GM18505 (cell line): ENCODE results near the gene PAQR3.
"Not testable (repeated sequence)": the region's sequence is repeated elsewhere in the genome, so short reads cannot be mapped to it uniquely, and the experiment has no call there.

Source experiments
- ATAC-seq: cut with Tn5 transposase; IDR thresholded peaks from one replicate; pipeline ENCODE4 v1.9.1; 2021; ENCODE audit not compliant: unreplicated experiment
- POLR2A ChIP-seq: IDR thresholded peaks from 4 replicates; pipeline ENCODE4 v1.6.1; 2011; ENCODE audit warnings: borderline replicate concordance; ENCODE audit not compliant: insufficient read depth, insufficient read length; ENCODE audit errors: extremely low read depth

PAQR3 gene

DNA sequence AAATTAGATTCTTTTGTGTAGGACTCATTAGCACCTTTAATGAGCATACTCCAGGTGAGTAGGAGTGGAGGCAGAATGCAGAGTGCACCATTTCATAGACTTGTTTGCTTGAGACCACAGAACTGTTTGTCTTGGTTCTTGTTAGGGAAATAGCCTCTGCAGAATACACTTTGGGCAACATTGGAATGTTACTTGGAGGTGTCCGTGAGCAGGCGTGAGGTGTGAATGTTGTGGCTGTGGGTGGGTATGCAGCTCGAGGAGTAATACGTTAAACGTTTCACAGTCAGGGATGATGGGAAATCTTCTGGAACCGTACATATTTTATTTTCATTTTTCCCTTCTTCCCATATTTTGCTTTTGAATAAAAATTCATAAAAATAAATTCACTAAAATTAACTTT is 31.6 kb downstream of the PAQR3 start:
- TF ChIP-seq POLR2A, result no peak
- ATAC-seq, result no peak

GRCh38 chr4:78904143-78904542 is 35.1 kb downstream of the PAQR3 start:
- TF ChIP-seq POLR2A, result no peak
- no peak for ATAC-seq

- TF ChIP-seq POLR2A, result no peak
- ATAC-seq, result no peak
These were observed 36.9 kb downstream of the PAQR3 start for GRCh38 chr4:78902298-78902697.

DNA sequence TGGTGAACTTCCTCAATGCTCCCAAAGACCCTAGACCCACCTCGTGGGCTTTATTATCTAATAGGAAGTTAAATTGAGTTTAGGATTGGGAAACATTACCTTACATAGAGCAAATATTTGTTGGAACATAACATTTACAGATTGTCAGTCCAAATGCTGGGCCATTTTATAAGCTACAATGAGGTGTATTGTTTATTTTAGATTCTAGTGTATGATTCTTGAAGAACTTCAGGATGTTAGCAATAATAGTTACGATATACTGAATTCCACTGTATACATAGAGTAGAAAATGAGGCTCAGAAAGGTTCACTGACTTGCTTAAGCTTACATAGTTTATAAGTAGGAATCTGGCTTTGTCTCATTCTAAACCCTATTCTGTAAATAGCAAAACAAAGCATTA is 37.4 kb downstream of the PAQR3 start:
- ATAC-seq, result no peak
- TF ChIP-seq POLR2A, result no peak

- ATAC-seq, result no peak
- TF ChIP-seq POLR2A, result no peak
These were observed 39.9 kb downstream of the PAQR3 start for GRCh38 chr4:78899302-78899701.

DNA sequence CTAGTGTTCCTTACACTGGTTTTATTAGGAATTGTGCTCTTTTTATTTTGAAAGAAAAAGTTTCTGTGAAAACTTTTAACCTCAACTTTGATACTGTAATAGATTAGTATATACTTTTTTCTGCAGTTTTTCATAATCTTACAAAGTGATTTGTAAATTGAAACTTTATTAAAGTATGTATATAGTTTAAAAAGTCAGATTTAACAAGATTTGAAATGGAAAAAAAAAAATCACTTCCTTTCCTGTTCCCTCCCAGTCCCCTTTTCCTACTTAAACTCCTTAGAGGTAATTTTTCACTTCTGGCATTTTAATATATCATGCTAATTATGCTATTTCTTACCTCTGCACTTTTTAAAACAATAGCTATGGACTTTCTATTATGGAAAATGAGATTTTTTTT is 49.3 kb downstream of the PAQR3 start:
- TF ChIP-seq POLR2A, result no peak
- no peak for ATAC-seq

GRCh38 chr4:78885598-78885997 is 53.6 kb downstream of the PAQR3 start:
- no peak for TF ChIP-seq POLR2A
- no peak for ATAC-seq

GRCh38 chr4:78880874-78881492 is 58.3 kb downstream of the PAQR3 start:
- no peak for TF ChIP-seq POLR2A

GRCh38 chr4:78878031-78878430 is 61.2 kb downstream of the PAQR3 start:
- no peak for ATAC-seq
- TF ChIP-seq POLR2A, result no peak

More at GRCh38 chr4:78880874-78881492, 58.3 kb downstream of the PAQR3 start:
- no peak for ATAC-seq

GRCh38 chr4:78876568-78877320 is 62.5 kb downstream of the PAQR3 start:
- TF ChIP-seq POLR2A, result no peak
- ATAC-seq, result no peak

DNA sequence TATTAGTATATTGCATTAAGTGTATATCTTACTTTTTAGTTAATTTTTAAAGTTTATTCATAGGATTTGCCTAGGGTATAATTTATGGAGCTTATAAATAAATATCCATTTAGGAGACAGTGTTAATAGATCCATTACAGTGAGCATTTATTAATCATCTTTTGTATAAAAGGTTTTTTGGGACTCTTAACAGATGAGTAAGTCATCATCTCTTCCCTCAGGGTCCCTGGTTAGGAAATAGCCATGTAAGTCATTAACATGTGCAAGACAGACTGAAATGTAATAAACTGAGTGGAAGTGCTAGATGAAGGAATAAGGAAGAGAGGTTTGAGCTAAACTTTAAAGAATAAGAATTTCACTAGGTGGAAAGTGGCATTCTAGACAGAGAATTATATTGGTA is 69.2 kb downstream of the PAQR3 start:
- TF ChIP-seq POLR2A, result no peak
- ATAC-seq, result no peak

GRCh38 chr4:78868712-78869111 is 70.5 kb downstream of the PAQR3 start:
- ATAC-seq, result not testable (repeated sequence)

- TF ChIP-seq POLR2A, result no peak
- no peak for ATAC-seq
These were observed 73.8 kb downstream of the PAQR3 start for GRCh38 chr4:78865451-78865850.

DNA sequence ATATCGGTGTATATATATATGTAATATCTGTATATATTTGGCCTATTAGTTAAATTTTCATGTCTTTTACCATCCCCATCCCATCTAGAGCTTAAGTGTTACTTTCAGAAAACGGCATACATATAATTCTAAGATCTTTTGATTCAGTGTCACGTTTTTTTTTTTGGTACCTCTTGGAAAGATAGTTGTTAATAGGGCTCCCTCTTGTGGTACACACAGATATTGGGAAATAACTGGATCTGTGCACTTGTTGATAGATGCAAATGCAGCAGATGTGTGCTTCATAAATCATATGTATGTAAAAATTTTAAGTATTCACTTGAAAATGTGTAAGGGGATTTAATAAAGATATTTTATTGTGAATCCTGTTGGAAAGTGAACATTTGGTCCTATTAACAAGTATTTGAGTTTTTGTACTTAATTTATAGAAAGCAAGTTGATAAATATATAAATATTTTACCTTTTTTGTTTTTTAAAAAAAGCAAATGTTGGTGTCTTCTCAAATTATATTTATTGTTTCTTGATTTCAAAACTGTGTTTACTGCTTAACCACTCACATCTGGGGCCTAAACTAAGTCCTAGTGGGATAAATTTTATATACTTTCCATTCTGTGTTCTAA is 74.7 kb downstream of the PAQR3 start:
- peak; percentile 49 for ATAC-seq
- no peak for TF ChIP-seq POLR2A
